ENCODE data around the gene PICK1. TPM values are rescaled to one million over a fixed set of nuclear protein-coding genes. Genes with fewer than 3 reads are reported as not detected.

Gene PICK1
- total RNA-seq, 1 experiment from 2014 or later = 35.7 TPM

GRCh38 chr22:38016182-38017151 is 40.7 kb upstream of the PICK1 start:
- no peak overlapping the region for H4K91ac ChIP-seq (ENCODE audit: insufficient read length, low read depth, low read length)
- H3K79me1 ChIP-seq (ENCODE audit: insufficient read depth, low read depth, low read length, poor library complexity, severe bottlenecking) = no peaks in the 10 kb centered on the region
- peaks cover 0 to 2% of the 10 kb centered on the region in 2 experiments; a peak in 3 of 5 replicates for H3K9me3 Mint-ChIP-seq
- no peak overlapping the region for H2BK120ac ChIP-seq (ENCODE audit: low read depth, low read length, poor library complexity, severe bottlenecking)
- H3K27ac Mint-ChIP-seq = peak overlapping the region in 2 of 3 experiments; percentile 23 to 77; a peak in 2 of 7 replicates
- H3K79me2 ChIP-seq (ENCODE audit: insufficient read depth, low read length) = no peaks in the 10 kb centered on the region
- no peak overlapping the region for H2BK15ac ChIP-seq (ENCODE audit: low read depth, low read length)
- H3K27me3 Mint-ChIP-seq (ENCODE audit: low read depth) = peaks cover 27% of the 10 kb centered on the region
- no peak overlapping the region for H3K27ac ChIP-seq (ENCODE audit: insufficient read length, low read depth, low read length)
- no peak overlapping the region for H2BK12ac ChIP-seq (ENCODE audit: insufficient read length, low read depth, low read length)
- no peak overlapping the region for H3K9ac ChIP-seq (ENCODE audit: extremely low read depth, insufficient read length, low read length)
- H3K14ac ChIP-seq (ENCODE audit: insufficient read depth, low read length) = no peak overlapping the region
- no peak overlapping the region for H4K8ac ChIP-seq (replicated peaks; ENCODE audit: insufficient read length, low read depth, low read length)
- no peaks in the 10 kb centered on the region for H4K20me1 ChIP-seq (ENCODE audit: control insufficient read depth, insufficient read depth, insufficient read length)
- H3K23ac ChIP-seq (ENCODE audit: insufficient read length, low read depth, low read length) = no peak overlapping the region
- no peaks in the 10 kb centered on the region for H3K9me3 ChIP-seq (ENCODE audit: control insufficient read depth, low read depth, low read length)
- no peak overlapping the region for H2BK20ac ChIP-seq (ENCODE audit: low read depth, low read length, poor library complexity, severe bottlenecking)
- H3T11ph ChIP-seq (ENCODE audit: low read length) = no peak overlapping the region
- no peak overlapping the region for H3K56ac ChIP-seq (ENCODE audit: insufficient read length, low read depth, low read length)
- H3K4ac ChIP-seq (ENCODE audit: low read depth, low read length) = no peak overlapping the region
- H3K4me1 ChIP-seq (ENCODE audit: insufficient read depth, low read length) = no peaks in the 10 kb centered on the region
- no peak overlapping the region for H2BK5ac ChIP-seq (ENCODE audit: insufficient read length, low read length)
- no peak overlapping the region for H3K4me2 ChIP-seq (ENCODE audit: insufficient read depth, insufficient read length, low read length)
- H2AK5ac ChIP-seq (ENCODE audit: insufficient read length, low read length) = no peak overlapping the region
- no peak overlapping the region for H4K5ac ChIP-seq (ENCODE audit: insufficient read length, low read depth, low read length)
- no peak for TF ChIP-seq CTCF (conservative IDR thresholded peaks at IDR 0.05)
- no peak overlapping the region for H3K18ac ChIP-seq (ENCODE audit: insufficient read length, low read depth, low read length)
- no peaks in the 10 kb centered on the region for H3K23me2 ChIP-seq (ENCODE audit: insufficient read length, low read depth, low read length, poor library complexity, severe bottlenecking)
- no peak for DNase-seq
- H2AFZ ChIP-seq (ENCODE audit: low read length) = no peak overlapping the region
- H3K4me3 Mint-ChIP-seq = no peak overlapping the region
- WGBS (ENCODE audit: extremely low coverage, insufficient read length, low lambda C conversion rate) = no CpG with 5 or more reads among the region's 33 CpGs
- H3K27me3 ChIP-seq (ENCODE audit: insufficient read depth, low read length) = no peaks in the 10 kb centered on the region
- no peaks in the 10 kb centered on the region for H3K36me3 Mint-ChIP-seq (ENCODE audit: insufficient read depth in 1 of 3, low read depth in 3 of 3)
- peaks cover 0 to 23% of the 10 kb centered on the region in 2 experiments; a peak in 2 of 4 replicates for H3K4me1 Mint-ChIP-seq
